Stomach (tissue), 9 donors: Measurements from ENCODE around the gene GCAT. TPM values are rescaled to one million over a fixed set of nuclear protein-coding genes. Genes with fewer than 3 reads are reported as not detected.

Experiments used
- DNase-seq, 2 donors: peaks; one replicate each; pipeline versions ENCODE4 v3.0.0 to v3.0.0-alpha.2; 2013 to 2019
- H3K27ac ChIP-seq, 5 donors: fragments of 200-600 bp in 4 of 5; sonication (generic) in 4 of 5; one replicate each; pipeline ENCODE4 v1.5.1; 2013 to 2019; ENCODE audit warnings: mild to moderate bottlenecking in 1 of 5, moderate library complexity in 1 of 5
- H3K27me3 ChIP-seq, 3 donors: fragments of 200-600 bp; sonication (generic); one replicate each; pipeline ENCODE4 v1.5.1; 2017 to 2019; ENCODE audit warnings: mixed run types in 1 of 3
- H3K36me3 ChIP-seq, 4 donors: fragments of 200-600 bp; sonication (generic); 1 replicate in 3 of 4; 2 replicates in 1 of 4; pipeline ENCODE4 v1.5.1; 2016 to 2019
- H3K4me1 ChIP-seq, 4 donors: fragments of 200-600 bp; sonication (generic); one replicate each; pipeline ENCODE4 v1.5.1; 2016 to 2019
- H3K4me3 ChIP-seq, 4 donors: fragments of 200-600 bp; sonication (generic) in 3 of 4; one replicate each; pipeline ENCODE4 v1.5.1; 2016 to 2019; ENCODE audit warnings: mild to moderate bottlenecking in 1 of 4
- H3K9me3 ChIP-seq, 4 donors: fragments of 200-600 bp; sonication (generic); one replicate each; pipeline ENCODE4 v1.5.1; 2016 to 2019
- EP300 ChIP-seq: sonication (generic); formaldehyde crosslinking; IDR thresholded peaks from one replicate; pipeline ENCODE4 v1.6.1; 2017; ENCODE audit warnings: antibody characterized with exemption
- POLR2A ChIP-seq, 4 donors: fragments of 450-650 bp; IDR thresholded peaks; one replicate each; pipeline ENCODE4 v1.6.1; 2016; ENCODE audit warnings: antibody characterized with exemption in 4 of 4, control low read depth in 2 of 4, mild to moderate bottlenecking in 1 of 4, moderate library complexity in 1 of 4
- POLR2AphosphoS5 ChIP-seq, 3 donors: sonication (generic); formaldehyde crosslinking; IDR thresholded peaks; one replicate each; pipeline ENCODE4 v1.6.1; 2016; ENCODE audit warnings: antibody characterized with exemption in 3 of 3
- WGBS, 5 donors: extraction: QIAGEN DNeasy Blood & Tissue Kit in 3 of 5; methylation state at CpG; one replicate each; pipeline versions ENCODE4 v1.1.5 to v1.1.7; 2013 to 2018; 5-methylcytosine and 5-hydroxymethylcytosine counted together
- intact Hi-C: fragments of 100-400 bp; cut with DNase I; formaldehyde crosslinking; loops from one replicate; pipeline ENCODE4 v1.15.1; 2023; ENCODE audit warnings: low total_unique reads
- polyA plus RNA-seq, 3 donors: library from polyadenylated mRNA; stranded (reverse); fragments of 200-250 nt; gene quantifications; one replicate each; pipeline ENCODE4 v1.2.3, GENCODE V29; 2013
- total RNA-seq, 5 donors: library from RNA; depleted of rRNA; stranded (reverse); fragments of >200 nt; gene quantifications; one replicate each; pipeline versions ENCODE4 v1.1.0 to v1.2.3, GENCODE V29; 2014 to 2016
- TF ChIP-seq, protein P1 (sequence below), 7 experiments: fragments of 450-650 bp in 4 of 7; fragments of 200-600 bp in 3 of 7; sonication (generic) in 3 of 7; IDR thresholded peaks; one replicate each; pipeline ENCODE4 v1.5.1; 2016 to 2019; ENCODE audit warnings: antibody characterized with exemption in 7 of 7, control low read depth in 2 of 7, mild to moderate bottlenecking in 1 of 7
- donor health status: healthy with polysubstance abuse.
- donor health status: Bipolar disorder and iron deficiency.
- donor health status: healthy.

Gene GCAT
- total and polyA plus RNA-seq, 8 donors = 0.45 to 158 (median 23.4) TPM; not detected in 1

DNA sequence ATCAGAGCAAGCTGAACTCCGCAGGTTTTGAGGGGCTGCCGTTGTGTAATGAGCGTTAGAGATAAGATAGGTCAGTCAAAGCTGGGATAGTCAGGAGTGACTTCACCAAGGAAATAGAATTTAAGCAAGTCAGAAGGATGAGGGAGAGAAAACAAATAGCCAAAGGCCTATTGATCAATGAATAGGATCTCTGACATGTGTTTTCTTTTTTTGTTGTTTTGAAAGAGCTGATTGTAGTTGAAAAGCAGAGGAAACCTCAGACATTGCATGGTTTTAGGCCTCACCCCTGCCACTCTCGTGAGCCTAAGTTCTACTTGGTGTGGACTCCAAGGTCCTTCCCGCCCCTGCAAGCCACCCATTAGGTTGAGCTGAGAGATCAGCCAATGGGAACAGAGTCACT lies 44.7 kb downstream of the GCAT start:
- no peaks in the 10 kb centered on the region for H3K9me3 ChIP-seq
- H3K36me3 ChIP-seq = peaks cover 40 to 68% (median 65%) of the 10 kb centered on the region in 4 donors
- H3K27ac ChIP-seq = no peak overlapping the region
- no peaks in the 10 kb centered on the region for H3K27me3 ChIP-seq
- intact Hi-C loops = no loop called here
- H3K4me1 ChIP-seq = peaks cover 28 to 71% (median 59%) of the 10 kb centered on the region in 4 donors
- 56 to 76% (median 70%) methylated on average over 5 of the region's 5 CpGs for WGBS, 5 donors
- no peak for DNase-seq
- no peak for TF ChIP-seq POLR2AphosphoS5 (IDR thresholded peaks at IDR 0.05)
- TF ChIP-seq POLR2A (IDR thresholded peaks at IDR 0.05) = no peak
- no peak overlapping the region for H3K4me3 ChIP-seq

DNA sequence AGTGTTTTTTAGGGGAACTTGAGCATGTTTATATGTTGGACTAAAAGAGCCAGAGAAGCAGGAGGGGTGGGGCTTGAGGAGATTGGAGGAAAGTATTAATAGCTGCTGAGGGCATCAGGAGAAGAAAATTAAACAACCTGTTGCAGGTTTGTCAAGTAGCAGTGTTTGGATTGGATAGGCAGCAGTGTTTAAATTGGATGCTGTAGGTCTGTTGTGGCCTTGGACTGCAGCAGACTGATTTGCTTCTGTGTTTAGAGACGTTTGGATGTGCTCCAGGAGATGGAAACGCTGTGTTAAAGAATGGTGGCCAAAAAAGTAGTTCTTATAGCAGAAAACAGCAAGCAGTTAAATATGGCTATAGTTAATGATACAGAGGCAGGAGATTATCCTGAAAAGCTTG lies 47.2 kb downstream of the GCAT start:
- H3K36me3 ChIP-seq = peaks cover 61 to 93% (median 90%) of the 10 kb centered on the region in 4 donors
- H3K27me3 ChIP-seq = no peaks in the 10 kb centered on the region
- 15 to 24% (median 20%) methylated on average over 2 of the region's 2 CpGs for WGBS, 5 donors
- peak in 1 of 3 donors; percentile 4 for TF ChIP-seq POLR2AphosphoS5 (IDR thresholded peaks at IDR 0.05)
- TF ChIP-seq, protein P1, sequence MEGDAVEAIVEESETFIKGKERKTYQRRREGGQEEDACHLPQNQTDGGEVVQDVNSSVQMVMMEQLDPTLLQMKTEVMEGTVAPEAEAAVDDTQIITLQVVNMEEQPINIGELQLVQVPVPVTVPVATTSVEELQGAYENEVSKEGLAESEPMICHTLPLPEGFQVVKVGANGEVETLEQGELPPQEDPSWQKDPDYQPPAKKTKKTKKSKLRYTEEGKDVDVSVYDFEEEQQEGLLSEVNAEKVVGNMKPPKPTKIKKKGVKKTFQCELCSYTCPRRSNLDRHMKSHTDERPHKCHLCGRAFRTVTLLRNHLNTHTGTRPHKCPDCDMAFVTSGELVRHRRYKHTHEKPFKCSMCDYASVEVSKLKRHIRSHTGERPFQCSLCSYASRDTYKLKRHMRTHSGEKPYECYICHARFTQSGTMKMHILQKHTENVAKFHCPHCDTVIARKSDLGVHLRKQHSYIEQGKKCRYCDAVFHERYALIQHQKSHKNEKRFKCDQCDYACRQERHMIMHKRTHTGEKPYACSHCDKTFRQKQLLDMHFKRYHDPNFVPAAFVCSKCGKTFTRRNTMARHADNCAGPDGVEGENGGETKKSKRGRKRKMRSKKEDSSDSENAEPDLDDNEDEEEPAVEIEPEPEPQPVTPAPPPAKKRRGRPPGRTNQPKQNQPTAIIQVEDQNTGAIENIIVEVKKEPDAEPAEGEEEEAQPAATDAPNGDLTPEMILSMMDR (IDR thresholded peaks at IDR 0.05) = no peak
- intact Hi-C loops = no loop called here
- H3K4me1 ChIP-seq = peaks cover 18 to 64% (median 47%) of the 10 kb centered on the region in 4 donors
- H3K4me3 ChIP-seq = no peak overlapping the region
- peak overlapping the region; percentile 16 to 80 (median 37) for H3K27ac ChIP-seq
- DNase-seq = peak in 1 of 2 donors; percentile 40
- H3K9me3 ChIP-seq = no peaks in the 10 kb centered on the region

DNA sequence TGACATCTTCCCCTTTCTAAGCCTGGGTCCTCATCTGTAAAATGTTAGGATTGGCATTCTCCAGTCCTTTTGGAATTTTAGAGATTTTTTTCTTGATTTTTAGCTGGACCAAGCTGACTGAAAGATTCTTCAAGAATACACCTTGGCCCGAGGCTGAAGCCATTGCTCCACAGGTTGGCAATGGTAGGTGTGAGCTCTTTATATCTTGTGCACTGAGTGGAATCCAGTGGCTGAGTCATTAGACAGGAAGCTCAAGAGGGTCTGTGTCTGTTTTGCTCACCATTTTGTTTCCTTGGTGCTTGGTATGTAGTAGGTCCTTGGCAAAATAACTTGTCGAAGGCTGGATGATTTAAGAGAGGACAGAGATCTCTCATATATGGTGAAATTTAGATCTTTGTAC lies 47.7 kb downstream of the GCAT start:
- intact Hi-C loops = no loop called here
- H3K4me3 ChIP-seq = no peak overlapping the region
- H3K9me3 ChIP-seq = no peaks in the 10 kb centered on the region
- TF ChIP-seq POLR2AphosphoS5 (IDR thresholded peaks at IDR 0.05) (no peak), EP300 (no peak), POLR2A (IDR thresholded peaks at IDR 0.05) (no peak)
- TF ChIP-seq, protein P1 (IDR thresholded peaks at IDR 0.05) = no peak
- peak overlapping the region in 3 of 5 donors; percentile 28 to 65 (median 46) for H3K27ac ChIP-seq
- H3K36me3 ChIP-seq = peaks cover 64 to 98% (median 95%) of the 10 kb centered on the region in 4 donors
- H3K4me1 ChIP-seq = peaks cover 18 to 64% (median 47%) of the 10 kb centered on the region in 4 donors
- 84 to 95% (median 89%) methylated on average over 2 of the region's 2 CpGs for WGBS, 5 donors
- no peak for DNase-seq
- H3K27me3 ChIP-seq = no peaks in the 10 kb centered on the region

DNA sequence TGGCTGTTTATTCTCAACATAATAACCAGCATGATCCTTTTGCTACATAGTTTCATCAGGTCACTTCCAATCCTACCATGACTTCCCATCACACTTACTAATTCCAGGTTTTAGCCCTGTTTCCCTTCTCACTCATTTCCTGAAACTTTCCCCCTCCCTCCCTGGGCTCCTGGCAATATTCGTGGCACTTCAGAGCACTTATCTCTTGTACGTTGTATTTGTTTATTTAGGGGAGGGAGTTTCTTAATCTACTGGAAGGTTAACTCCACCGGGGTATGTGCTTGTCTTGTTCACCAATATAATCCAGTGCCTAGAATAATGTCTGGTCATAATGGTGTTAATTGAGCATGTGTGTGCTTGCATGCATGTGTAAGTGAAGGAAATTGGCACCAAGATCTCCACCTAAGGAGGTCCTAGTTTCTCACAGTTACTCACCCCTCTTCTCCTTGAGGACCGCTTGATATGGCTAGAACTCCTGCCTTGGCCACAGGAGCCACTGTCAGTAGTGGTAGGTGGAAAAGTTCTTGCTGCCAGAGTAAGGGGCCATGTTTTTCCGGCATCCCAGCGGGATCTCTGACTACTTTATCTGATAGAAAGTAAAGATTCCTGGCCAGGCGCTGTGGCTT lies 53.2 kb downstream of the GCAT start:
- peaks cover 63 to 100% (median 99%) of the 10 kb centered on the region in 4 donors for H3K36me3 ChIP-seq
- no peaks in the 10 kb centered on the region for H3K9me3 ChIP-seq
- H3K27ac ChIP-seq = peak overlapping the region; percentile 8 to 63 (median 50)
- no peak for TF ChIP-seq EP300
- TF ChIP-seq, protein P1 (IDR thresholded peaks at IDR 0.05) = no peak
- no peak for TF ChIP-seq POLR2A (IDR thresholded peaks at IDR 0.05)
- TF ChIP-seq POLR2AphosphoS5 (IDR thresholded peaks at IDR 0.05) = no peak
- peaks cover 24 to 48% (median 37%) of the 10 kb centered on the region in 4 donors for H3K4me1 ChIP-seq
- DNase-seq = peak in 1 of 2 donors; percentile 37
- no peak overlapping the region for H3K4me3 ChIP-seq
- intact Hi-C loops = loop anchor here (5.0 kb wide), 1 partner anchor 44 kb away; no protein-coding TSS in a partner anchor
- H3K27me3 ChIP-seq = no peaks in the 10 kb centered on the region
- WGBS, 5 donors = 22 to 41% (median 37%) methylated on average over 7 of the region's 7 CpGs
